CD4-positive, alpha-beta T cell treated with Interleukin-15 for 1 hour (primary cell): ENCODE data around the gene OR4F17.
A peak's percentile ranks its signal among the peaks of the same experiment; 100 is the strongest.
"Not testable (repeated sequence)": the region's sequence is repeated elsewhere in the genome, so short reads cannot be mapped to it uniquely, and the experiment has no call there.

Experiments used
- DNase-seq: peaks from one replicate; pipeline ENCODE4 v3.0.0-alpha.2; 2020

OR4F17 gene

GRCh38 chr19:106804-107203 lies at the start of gene OR4F17:
Gene OR4F17 (plus strand): TSS chr19:107104. CDS start chr19:110679, 3,575 bp downstream.
- DNase-seq = not testable (repeated sequence)

GRCh38 chr19:70793-71192 lies 36.1 kb upstream of the OR4F17 start:
- peak; percentile 30 for DNase-seq

- DNase-seq = not testable (repeated sequence)
These were observed 24.0 kb upstream of the OR4F17 start for GRCh38 chr19:82864-83263.

GRCh38 chr19:83626-84025 lies 23.3 kb upstream of the OR4F17 start:
- not testable (repeated sequence) for DNase-seq

GRCh38 chr19:90678-91077 lies 16.2 kb upstream of the OR4F17 start:
- not testable (repeated sequence) for DNase-seq

GRCh38 chr19:94794-95193 lies 12.1 kb upstream of the OR4F17 start:
- DNase-seq = not testable (repeated sequence)

- not testable (repeated sequence) for DNase-seq
These were observed 9.3 kb upstream of the OR4F17 start for GRCh38 chr19:97647-98046.

GRCh38 chr19:120443-121140 lies 13.7 kb downstream of the OR4F17 start:
- not testable (repeated sequence) for DNase-seq
